GM18499 (cell line): Measurements from ENCODE around the gene MKRN2.
A peak's percentile ranks its signal among the peaks of the same experiment; 100 is the strongest.
"Not testable (repeated sequence)": the region's sequence is repeated elsewhere in the genome, so short reads cannot be mapped to it uniquely, and the experiment has no call there.

ENCODE experiments used
- ATAC-seq: cut with Tn5 transposase; IDR thresholded peaks from one replicate; pipeline ENCODE4 v1.9.1; 2021; ENCODE audit warnings: moderate number of reproducible peaks; ENCODE audit not compliant: insufficient read depth, unreplicated experiment

MKRN2 gene

GRCh38 chr3:12556690-12557472 lies at the start of gene MKRN2:
Gene MKRN2 (plus strand): TSS chr3:12557087. CDS start chr3:12557151, 64 bp downstream.
- peak; percentile 38 for ATAC-seq

- no peak for ATAC-seq
Measured at GRCh38 chr3:12507591-12508281, 49.2 kb upstream of the MKRN2 start.

GRCh38 chr3:12508291-12508700 lies 48.6 kb upstream of the MKRN2 start:
- no peak for ATAC-seq

DNA sequence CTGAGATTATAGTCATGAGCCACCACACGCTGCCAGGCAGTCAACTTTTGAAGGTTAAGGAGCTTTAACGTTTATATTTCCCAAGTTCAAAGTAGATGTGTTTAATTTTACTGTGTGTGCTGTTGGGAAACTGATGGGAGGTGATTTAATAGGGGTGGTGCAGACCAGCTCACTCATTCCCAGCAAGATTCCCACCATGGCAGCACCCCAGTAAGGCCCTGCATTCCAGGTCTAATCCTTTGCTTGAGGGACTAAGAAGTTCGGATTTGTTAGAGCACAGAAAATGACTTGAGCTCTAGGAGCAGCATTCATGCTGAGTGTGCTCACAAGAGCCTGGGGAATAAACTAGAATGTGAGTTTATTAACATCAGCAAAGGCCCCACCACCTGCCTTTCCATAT lies 47.4 kb upstream of the MKRN2 start:
- no peak for ATAC-seq

DNA sequence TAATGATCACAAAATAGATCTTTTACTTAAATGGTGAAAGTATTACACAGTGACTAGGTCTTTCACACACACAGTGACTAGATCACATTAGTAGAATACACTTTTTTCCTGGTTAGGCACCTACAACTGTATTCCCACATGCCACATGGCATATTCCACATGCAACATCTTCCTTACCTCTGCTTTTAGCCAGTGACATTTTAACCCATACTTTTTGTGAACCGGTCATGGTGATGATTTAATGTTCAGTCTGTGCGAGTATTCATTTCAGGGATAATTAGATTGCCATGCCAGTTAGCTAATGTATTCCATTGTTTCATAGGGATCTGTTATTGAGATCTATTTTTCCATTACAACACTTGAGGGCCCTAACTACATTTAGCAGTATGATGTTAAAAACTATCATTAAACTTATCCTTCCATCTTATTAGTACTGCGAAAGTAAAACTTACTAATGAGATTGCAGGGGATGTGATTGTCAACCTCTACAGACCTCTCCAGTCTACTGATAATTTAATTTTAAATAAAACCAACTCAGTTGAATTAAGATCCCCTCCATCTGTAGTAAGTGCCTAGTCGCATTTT lies 44.3 kb upstream of the MKRN2 start:
- no peak for ATAC-seq

DNA sequence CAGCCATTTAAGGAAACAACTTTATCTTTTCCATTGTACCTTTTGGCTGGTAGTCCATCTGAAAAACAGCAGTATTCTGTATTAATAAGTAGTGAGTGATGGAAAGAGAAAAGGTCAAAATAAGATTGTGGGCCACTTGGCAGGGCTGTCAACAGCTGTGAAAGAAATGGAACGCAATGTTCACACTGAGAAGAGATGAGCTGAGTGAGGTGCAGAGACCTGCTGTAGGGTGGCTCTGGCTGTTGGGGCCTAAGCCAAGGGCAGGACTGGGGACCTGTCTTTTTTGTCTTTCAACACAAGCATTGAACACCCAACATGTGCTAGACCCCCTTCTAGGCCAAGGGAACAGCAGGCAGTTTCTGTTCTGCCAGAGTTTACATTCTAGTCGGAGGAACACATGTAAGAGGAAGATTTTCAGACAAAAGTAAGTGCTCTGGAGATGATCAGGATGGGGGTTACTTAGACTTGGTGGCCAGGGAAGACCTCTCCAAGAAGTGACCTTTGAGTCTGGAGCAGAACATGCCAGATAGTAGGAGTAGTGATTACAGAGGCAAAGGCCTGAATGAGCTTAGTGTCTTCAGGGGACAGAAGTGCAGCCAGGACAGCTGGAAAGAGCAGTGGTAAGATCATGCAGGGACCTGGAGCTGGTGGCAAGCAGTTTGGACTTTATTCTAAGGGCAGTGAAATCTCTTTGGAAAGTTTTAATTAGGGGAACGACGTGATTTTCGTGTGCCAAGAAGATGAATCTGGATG lies 43.0 kb upstream of the MKRN2 start:
- no peak for ATAC-seq

DNA sequence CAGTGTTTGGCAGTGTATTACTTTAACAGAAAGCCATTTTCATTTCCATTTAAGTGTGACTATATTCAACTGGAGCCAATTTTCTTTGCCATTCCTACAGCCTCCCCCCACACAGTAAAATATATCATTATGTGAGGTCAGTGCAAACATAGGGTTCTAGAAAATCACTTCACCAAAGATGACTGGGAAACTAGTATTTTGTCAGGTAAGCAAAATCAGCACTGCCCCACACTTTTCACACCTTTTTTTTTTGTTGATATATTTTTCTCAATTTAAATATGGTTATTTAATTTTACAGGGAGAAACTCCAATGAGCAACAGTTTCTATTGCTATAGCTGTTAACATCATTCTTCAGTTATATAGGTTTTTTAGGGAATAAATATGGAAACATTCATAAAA lies 41.3 kb upstream of the MKRN2 start:
- no peak for ATAC-seq

- ATAC-seq = no peak
Measured at GRCh38 chr3:12516873-12517272, 40.0 kb upstream of the MKRN2 start.

DNA sequence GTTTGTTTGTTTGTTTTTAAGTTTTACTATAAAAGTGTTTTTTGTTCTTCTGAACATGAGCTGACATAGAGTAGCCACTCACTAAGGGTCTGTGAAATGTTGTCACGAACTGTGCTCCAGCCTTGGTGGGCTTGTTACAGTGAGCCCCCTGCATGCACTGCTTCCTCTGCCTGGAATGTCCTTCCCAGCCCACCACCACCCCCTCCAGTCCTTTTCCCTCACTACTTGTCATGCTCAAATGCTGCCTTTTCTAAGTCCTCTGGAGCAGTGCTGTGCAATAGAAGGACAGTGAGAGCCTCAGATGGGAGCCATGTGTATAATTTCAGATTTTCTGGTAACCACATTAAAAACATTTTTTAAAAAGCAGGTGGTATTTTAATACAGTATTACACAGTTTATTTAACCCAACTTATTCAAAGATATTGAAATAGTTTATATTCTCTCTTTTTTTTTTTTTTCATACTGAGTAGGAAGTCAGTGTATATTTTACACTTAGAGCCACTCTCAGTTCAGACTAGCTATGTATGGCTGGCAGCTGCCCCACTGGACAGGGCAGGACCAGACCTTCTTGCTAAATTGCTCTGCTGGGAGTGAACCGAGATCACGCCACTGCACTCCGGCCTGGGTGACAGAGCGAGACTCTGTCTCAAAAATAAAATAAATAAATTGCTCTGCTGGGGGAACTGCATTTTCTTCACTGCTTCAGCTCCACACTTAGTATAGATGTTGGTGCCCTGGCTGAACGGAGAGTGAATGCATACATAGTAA lies 38.4 kb upstream of the MKRN2 start:
- ATAC-seq = no peak

GRCh38 chr3:12521010-12521409 lies 35.9 kb upstream of the MKRN2 start:
- no peak for ATAC-seq

DNA sequence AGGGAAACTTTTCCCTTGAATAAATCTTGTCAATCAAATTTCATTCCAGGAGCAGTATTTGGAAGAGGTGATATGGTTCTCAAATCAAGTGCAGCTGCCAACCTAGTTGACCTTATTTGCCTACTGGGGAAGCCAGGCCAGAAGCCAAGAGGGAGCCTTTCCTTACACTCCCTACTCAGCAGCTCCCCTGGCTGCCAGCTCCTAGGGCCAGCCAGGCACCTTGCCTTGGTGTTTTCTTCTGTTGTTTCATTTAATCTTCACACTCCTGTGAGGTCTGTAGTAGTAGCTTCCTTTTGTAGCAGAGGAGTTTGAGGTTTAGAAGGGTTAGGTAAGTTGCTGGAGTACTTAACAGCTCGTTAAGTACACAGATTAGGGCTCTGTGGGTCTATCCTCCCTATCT lies 34.2 kb upstream of the MKRN2 start:
- no peak for ATAC-seq

- ATAC-seq = no peak
Measured at GRCh38 chr3:12527757-12528143, 29.1 kb upstream of the MKRN2 start.

- ATAC-seq = no peak
Measured at GRCh38 chr3:12532182-12532581, 24.7 kb upstream of the MKRN2 start.

DNA sequence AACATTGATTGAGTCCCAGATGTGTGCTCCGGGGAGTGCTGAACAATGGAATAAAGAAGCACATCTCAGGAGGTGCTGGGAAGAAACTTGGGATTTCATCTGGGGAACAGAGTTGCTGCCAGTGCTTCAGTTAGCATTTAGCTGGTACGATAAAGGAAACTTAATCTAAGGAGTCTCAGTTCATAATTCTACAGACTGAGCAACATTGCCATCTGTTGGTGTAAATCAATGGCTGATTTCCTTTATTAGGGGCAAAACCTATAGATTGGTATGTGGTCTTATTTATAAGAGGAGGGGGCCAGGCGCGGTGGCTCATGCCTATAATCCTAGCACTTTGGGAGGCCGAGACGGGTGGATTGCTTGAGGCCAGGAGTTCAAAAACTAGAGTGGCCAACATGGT lies 20.5 kb upstream of the MKRN2 start:
- no peak for ATAC-seq

DNA sequence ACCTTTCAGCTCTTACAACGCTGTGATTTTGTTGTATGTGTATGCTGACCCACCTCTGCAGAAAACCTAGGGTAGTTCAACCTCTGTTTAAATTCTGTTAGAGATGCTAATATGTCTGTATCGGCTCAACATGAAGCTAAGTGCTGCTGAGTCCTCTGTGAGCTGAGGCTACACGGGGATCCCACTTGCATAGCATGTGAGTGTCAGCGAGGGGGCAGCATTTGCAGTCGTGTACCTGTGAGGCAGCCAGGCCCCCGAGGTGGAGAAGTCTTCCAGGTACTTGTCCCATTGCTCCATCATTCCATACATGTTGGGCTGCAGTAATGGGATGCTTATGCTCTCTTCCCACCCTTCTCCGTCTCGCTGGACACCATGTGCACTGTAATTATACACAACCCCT lies 15.3 kb upstream of the MKRN2 start:
- ATAC-seq = no peak

DNA sequence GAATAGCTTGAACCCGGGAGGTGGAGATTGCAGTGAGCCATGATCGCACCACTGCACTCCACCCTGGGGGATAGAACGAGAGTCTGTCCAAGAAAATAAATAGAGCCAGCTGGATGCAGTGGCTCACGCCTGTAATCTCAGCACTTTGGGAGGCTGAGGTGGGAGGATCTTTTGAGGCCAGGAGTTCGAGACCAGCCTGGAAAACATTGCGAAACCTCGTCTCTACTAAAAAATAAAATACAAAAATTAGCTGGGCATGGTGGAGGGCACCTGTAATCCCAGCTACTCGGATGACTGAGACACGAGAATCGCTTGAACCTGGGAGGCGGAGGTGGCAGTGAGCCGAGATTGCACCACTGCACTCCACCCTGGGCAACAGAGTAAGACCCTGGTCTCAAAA lies 13.4 kb upstream of the MKRN2 start:
- ATAC-seq = not testable (repeated sequence)

GRCh38 chr3:12544652-12545472 lies 12.0 kb upstream of the MKRN2 start:
- no peak for ATAC-seq

DNA sequence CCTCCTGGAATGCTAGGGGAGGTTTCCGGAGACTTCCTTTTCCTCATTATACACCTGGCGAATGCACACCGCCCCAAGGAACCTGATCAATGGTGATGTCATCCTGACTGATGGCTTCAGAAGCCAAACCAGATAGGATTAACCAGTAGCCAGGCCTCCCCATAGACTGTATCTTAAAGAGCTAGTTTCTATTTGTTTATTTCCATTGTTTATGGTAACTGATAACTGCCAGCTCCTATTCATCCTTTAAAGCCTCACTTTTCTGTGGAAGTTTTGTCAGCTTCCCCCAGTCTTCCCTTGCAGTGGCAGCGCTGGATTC lies 11.5 kb upstream of the MKRN2 start, which contains the start of gene MKRN2OS:
Gene MKRN2OS, minus strand, starts transcription at position 27 of the 319 bp plus-strand sequence. CDS start 35 bp downstream, outside the sequence.
- ATAC-seq = no peak
